HG02642 (cell line): Measurements from ENCODE around the gene G0S2.

ENCODE experiments used
- ATAC-seq: cut with Tn5 transposase; IDR thresholded peaks from one replicate; pipeline ENCODE4 v1.9.1; 2021; ENCODE audit warnings: mild to moderate bottlenecking; ENCODE audit not compliant: unreplicated experiment, poor library complexity

G0S2 gene

DNA sequence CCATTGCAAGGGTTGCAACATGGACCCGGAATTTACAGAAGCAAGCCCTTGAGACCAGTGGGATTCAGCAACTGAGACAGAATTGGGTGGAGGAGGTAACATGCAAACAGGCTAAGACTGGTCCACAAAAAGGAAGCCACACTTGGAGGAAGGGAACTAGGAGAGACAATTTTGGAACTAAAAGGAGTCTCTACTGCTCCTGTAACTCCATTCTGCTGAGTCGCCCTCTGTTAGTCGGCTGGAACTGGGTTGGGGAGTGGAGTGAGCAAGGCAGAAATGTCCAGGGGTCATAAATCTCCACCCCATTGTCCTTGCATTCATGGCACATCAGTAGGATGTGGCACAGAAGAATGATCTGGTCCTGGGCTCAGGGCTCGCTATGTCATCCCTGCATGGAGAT, 28.1 kb upstream of the G0S2 start:
- ATAC-seq = no peak

DNA sequence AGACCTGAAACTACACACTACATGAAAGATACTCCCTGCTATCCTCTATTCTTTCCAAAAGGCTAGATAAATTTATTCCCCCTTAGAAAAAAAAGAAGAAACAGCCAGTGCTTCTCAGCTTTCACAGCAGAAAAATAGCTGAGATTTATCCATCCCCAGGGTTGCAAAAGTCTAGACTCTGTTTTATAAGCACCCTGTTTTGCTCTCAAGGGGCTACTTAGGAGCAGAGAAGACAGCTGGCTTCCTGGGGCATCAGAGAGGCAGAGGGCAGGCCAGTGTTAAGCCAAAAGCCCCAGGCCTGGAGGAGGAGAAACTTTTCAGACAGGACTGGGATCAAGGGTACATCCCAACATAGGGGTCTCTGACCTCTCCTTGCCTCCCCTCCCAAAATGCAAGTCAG, 26.9 kb upstream of the G0S2 start:
- no peak for ATAC-seq

DNA sequence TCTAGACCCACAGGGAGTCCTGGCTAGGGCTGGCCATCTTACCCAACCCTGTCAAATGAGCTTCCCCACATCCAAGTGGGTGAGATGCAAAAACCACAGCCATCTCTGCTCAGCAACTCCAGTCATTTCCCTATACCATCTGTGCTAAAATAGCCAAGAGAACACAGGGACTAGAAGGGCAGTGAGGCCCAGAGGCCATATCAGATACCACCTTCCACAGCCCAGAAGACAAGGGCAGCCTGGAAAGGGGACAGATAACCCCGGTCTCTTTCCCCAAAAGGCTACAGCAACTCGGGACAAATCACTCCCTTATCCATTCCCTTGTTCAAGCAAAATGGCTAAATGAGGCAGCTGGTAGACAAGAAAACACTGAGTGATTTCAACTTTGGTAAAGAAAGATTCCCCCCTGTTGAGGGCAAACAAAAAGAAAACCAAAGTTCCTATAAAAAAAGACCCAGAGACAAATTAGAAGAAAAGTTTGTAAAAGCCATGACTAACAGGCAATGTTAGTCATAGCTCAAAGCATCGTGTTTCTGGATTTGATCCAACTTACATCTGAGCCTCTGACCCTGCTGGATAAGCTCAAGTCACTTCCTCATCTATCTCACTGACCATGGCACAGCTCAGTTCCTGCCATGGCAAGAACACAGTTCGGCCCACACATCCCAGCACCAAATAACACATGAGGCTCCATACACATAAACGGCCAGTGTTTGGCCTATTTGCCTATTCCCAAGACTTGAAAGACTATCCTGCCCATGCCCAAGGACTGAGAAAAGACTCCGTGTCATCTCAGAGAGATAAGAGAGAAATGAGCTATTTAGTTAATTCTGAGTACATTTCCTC, 26.1 kb upstream of the G0S2 start:
- no peak for ATAC-seq

DNA sequence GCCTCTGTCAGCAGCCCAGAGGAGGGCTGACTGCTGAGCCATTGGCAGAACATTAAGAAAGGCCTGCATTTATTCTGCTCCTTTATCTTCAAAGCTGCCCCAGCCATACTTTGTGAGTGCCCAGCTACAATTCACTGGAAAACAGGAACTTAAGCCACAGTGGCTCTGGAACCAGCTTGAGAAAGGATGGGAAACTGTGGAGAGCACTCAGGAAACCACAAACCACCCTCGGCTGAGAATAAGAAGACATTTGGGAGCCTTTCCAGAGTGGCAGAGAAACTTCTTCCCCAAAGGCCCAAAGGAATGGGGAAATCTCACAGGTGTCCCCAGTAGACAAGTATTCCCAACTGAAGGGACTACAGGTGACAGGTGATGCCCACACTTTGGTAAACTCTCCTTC, 24.8 kb upstream of the G0S2 start:
- no peak for ATAC-seq

- ATAC-seq = peak; percentile 64
These were observed 24.0 kb upstream of the G0S2 start for GRCh38 chr1:209651138-209651587.

DNA sequence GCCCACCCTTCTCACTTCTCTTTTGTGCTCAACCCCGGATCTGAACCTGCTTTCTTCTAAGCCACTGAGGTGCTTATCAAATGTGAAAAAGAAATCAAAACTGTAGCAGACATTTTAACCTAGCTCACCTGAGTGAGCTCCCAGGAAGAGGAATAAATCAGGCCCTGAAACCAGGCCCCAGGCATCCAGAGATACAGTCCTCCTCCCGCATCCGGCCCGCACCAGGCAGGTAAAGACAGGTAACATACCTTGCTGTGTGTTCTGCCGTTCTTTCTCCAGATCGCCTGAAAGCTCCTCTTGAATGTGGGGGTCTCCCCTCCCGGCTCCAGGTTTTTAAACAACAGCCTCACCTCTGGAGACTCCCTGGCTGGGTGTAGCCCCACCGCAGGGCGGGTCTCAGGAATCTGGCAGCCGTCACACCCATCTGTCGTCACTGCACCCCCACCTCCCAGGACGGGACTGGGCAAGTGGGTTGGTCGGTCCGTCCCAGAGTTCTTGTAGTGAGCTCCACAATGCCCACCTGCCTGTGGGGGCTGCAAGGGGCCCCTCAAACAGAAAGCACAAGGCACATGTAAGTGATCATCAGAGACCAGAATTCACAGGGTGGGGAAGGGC, 23.0 kb upstream of the G0S2 start, which contains the start of gene LAMB3:
LAMB3 (minus strand) TSS at position 305 of the 615 bp plus-strand sequence. CDS start 1,481 bp downstream, outside the sequence.
- no peak for ATAC-seq

DNA sequence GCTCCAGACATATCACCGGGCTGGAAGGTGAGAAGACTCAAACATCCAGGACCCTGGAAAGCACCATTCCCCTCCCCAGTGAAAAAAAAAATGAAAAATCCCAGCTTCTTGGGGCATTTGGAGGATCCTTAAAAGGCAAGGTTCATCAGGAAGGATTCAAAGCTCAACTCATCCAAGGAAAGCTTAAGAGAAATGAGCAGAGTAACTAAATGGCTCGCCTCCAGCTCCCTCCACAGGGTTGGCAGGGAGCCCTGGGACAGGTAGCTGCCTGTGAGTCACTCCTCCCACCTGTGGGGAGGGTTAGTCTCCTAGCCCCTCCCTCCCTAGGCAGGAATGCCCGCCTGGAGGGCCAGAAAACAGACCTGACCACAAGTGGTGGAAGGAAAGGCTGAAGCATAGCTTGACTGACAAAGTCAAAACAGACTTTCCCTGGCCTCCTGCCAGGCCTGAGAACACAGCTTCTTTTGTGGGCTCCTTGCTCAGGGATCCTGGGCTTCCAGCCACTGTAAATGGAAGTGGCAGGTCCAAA, 22.3 kb upstream of the G0S2 start:
- ATAC-seq = peak; percentile 42

- ATAC-seq = peak; percentile 48
These were observed 21.3 kb upstream of the G0S2 start for GRCh38 chr1:209653915-209654351.

GRCh38 chr1:209655411-209656231, 19.6 kb upstream of the G0S2 start:
- no peak for ATAC-seq

- ATAC-seq = no peak
These were observed 17.9 kb upstream of the G0S2 start for GRCh38 chr1:209657140-209657879.

DNA sequence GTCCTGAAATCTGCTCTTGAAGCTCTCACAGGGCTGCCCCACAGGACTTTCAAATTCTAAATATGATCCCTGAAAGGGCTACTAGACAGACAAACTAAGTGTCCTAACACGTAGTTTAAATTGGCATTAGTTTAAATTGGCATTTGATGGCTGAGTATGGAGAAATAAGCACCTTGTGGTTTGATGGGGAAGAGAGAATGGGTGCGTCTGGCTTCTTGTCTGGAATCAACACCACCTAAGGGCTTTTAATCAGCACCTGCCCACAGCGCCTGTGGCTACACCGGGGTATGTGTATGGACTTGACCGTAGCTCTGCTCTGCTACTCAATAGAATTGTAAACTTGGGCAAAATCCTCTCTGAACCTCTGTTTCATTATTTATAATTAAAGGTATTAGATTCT, 17.3 kb upstream of the G0S2 start:
- ATAC-seq = no peak

- peak; percentile 80 for ATAC-seq
These were observed 15.3 kb upstream of the G0S2 start for GRCh38 chr1:209659909-209660308.

DNA sequence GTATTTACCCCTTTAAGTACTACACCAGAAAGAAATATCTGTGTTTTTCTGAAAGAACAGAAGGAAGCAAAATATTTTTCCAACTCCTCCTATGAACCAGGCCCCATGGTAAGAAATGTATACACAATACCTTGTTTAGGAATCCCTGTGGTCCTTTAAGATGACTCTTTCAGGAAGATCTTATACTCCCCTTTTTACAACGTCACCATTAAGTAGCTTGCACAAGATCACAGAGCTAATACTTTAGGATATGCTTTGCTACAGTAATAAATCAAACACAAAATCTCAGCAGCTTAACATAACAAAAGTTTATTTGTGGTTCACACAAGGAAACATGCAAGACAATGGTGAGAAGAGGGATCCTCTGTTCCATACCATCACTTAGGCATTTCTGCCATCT, 14.1 kb upstream of the G0S2 start:
- no peak for ATAC-seq

DNA sequence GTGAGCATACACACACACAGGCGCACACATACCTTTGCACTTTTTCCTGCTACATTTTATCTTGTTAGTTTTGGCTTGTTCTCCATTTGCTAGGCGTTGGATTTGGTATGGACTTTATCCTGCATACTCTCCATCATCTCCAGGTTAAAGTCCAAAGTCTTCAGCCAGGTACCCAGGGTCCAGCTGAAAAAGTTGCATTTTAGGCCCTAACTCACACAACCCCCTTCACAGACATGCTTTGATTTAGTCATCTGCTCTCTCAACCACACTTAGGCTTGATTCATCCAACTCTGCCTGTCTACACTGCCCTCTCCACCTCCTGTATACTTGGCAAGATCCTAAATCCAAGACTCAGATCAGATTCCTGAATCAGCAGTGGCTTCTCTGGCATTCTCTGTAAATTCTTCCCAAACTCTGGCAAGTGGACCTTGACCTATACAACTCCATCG, 12.3 kb upstream of the G0S2 start:
- ATAC-seq = no peak

DNA sequence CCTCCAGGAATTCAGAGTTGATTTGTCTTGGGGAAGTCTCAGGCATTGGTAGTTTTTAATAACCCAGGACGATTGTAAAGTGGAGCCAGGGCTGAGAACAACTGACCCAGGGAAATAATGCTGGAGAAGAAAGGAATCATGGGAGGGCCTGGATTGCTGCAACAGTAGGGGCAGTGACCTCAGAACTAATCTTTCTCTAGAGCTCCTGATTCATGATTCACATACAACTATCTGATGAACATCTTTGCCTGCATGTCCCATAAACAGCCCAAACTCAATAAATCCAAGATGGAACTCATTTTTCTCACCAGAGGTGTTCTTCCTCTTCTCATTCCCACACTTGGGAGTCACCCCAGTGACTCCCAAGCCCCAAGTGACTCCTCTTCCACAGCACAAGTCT, 8.1 kb upstream of the G0S2 start:
- ATAC-seq = no peak

GRCh38 chr1:209667708-209668107, 7.5 kb upstream of the G0S2 start:
- ATAC-seq = no peak

- no peak for ATAC-seq
These were observed 4.7 kb upstream of the G0S2 start for GRCh38 chr1:209670441-209671082.

GRCh38 chr1:209672705-209673630, 2.2 kb upstream of the G0S2 start:
- ATAC-seq = peak; percentile 85
